Activated CD8-positive, alpha-beta memory T cell treated with anti-CD3 and anti-CD28 coated beads for 48 hours (primary cell): Measurements from ENCODE around the gene LRCH1.

ENCODE experiments used
- DNase-seq, 3 experiments: peaks; one replicate each; pipeline ENCODE4 v3.0.0-alpha.2; 2020; ENCODE audit warnings: low read depth in 2 of 3, low spot score in 2 of 3

LRCH1 gene

DNA sequence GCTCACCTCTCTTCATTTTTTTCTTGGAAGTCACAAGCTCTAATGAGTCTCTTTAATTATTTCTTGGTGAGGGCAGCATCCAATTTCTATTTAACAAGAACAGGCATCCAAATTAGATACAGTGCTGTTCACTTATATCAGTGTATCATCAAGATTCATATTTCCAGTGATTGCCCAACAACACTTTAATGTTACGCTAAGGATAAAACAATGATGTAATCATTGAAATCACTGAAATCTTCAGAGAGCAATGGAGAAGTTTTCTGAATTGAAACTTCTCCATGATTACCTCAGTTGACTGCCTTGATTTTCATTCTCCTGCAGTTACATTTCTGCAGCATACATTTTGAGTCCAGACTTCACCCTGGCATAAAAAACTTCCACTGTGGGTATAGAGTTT, 17.1 kb upstream of the LRCH1 start:
- no peak for DNase-seq

DNA sequence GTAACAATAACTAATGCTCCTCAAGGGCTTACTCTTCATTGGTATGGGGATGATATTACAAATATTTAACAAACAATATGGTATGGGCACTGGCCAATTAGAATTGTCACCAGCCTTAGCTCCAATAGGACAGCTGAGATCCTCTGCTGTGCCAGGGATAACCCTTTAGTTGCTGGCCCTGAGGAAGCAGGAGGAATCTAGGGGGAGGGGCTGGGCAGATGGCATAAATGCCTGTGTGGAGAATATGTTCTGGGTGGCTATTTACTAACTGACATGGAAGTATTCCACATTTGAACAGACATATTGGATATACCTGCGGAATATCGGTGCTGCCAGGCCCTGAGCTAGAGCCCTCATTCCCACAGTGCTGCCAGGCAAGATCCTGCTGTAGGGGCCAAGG, 16.6 kb upstream of the LRCH1 start:
- DNase-seq, result no peak

DNA sequence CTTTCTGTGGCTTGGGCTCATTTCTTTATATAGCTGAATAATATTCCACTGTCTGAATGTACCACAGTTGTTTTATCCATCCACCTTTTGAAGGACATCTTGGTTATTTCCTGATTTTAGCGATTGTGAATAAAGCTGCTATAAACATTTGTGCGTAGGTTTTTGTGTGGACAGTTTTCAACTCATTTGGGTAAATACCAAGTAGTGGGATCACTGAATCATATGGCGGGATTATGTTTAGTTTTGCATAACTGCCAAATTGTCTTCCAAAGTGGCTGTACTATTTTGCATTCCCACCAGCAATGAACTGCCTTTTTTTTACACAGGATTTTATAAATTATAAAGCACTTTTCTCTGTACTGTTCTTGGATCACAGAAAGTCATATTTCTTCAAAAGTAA, 13.7 kb upstream of the LRCH1 start:
- no peak for DNase-seq

DNA sequence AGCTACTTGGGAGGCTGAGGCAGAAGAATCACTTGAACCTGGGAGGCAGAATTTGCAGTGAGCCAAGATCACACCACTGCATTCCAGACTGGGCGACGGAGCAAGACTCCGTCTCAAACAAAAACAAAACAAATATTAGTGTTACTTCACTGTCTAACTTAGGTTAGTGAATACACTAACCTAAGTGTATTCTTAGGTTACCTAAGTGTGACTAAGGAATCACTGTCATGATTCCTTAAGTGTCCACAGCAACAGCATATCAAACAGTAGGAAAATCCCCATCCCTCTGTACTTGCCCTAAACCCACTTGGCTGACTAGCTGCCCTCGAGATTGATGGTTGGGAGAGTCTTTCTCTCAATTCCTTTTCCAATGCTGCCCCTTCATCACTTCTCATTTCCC, 11.8 kb upstream of the LRCH1 start:
- no peak for DNase-seq

DNA sequence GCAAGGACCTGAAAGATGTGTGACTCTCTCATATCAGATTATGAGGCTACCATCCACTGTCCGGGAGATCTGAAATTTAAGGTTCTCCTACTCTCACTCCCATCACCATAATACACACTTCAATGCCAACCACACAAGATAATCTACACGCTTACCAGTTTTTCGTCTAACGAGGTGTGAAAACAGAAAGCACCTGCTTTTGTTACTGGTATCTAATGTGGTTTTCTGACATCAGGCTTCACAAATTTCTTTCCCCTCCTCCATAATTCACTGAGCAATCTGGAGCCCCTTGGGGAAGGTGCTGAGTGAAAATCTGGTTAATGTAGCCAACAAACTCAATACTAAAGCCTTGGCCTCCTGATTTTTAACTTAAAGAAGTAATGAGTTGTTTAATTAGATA, 10.1 kb upstream of the LRCH1 start:
- DNase-seq, result no peak

DNA sequence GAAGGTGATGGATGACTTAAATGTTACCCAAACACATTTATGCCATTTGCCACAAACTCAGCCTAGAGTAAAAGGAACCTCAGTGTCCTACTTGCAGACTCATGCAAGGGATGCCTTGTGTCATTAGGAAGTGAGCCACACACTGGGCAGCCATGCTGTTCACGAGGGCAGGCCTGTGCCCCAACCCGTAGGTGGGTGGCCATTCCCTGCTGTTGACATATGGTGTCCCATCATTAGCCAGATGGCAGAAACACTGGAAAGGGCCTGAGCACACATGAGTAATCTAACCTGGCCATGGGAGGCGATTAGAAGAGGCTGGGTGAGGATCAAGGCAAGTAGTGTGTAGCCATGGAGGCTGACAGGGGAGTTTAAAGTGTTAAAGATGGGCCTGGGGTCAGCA, 9.7 kb upstream of the LRCH1 start:
- DNase-seq, result no peak

DNA sequence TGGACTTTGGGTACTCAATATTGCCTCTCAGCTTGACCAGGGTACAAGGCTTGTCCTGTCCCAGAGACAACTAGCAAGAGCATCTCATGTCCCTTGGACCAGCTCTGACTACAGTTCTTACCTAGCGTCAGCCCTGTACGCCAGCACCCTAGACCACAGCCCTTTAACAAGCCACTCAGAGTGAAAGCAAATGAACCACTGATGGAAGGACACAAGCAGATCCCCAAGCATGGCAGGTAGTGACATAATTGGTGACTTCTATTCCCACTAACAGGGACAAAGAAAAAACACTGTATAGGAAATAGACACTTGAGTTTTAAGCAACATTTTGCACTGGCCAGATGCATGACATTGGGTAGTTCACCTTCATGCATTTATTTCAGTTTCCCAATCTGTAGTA, 8.8 kb upstream of the LRCH1 start:
- no peak for DNase-seq

DNA sequence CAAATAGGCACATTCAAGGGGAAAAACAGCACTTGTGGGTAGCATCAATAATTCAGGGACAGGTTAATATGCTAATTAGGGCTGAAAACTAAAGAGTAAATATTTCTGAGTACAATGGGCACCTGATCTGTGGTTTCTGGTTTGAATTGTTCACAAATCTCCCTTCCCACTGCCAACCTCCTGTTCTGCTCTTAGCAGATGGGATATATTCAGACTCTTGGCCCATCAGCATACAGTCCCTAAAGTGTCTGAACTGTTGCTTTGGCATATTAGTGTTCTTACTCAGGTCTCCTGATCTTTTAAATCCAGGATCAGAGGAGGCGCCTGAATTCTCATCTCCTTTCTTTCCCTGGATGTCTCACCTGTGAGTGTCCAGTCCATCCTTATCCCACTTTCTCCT, 8.2 kb upstream of the LRCH1 start:
- DNase-seq, result no peak

DNA sequence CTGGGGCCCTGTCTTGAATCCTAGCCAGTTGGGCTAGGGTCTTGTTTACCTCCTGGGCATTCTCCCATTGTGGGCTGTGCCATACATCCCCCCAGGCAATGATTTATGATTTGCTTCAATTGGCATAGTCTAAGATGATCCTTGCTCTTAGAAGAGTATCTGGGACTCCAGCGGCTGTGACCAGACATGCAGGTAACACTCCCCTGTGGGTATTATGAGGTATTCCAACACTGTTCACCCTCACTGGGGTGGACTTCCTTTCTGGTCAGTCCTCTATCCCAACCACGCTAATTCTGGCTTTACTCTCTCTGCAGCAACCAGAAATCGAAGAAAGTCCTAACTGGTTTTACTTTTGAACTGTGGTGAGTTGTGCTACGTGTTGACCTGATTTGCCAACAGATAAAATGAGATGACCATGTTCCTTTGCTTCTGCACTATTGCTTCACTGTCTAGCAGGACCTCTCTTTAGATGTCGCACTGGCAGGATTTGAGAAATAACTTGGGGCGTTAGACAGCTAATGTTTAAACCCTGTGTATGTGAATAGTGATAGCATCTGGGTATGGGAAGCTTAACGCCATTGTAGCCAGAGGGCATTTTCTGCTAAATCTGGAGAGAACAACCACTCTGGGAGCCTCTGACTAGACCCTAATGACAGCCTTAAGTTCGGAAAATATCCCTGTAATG, 6.7 kb upstream of the LRCH1 start:
- no peak for DNase-seq

DNA sequence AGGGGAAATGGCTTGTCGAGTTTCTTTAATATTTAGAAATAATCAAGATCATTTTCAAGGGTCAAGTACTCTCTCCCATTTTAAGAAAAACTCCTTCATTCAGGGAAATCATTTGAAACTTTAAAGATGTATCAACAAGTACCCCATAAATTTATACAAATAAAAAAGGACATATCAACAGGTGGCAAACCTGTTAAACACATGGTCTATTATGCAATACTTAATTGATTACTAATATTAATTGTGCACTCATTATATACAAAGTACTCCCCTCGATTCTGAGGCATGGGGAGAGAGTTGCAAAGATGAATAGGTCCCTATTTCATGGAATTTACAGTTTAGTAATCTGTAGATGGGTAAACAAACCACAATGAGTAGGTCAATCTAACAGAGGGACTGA, 2.1 kb upstream of the LRCH1 start:
- DNase-seq, result no peak

DNA sequence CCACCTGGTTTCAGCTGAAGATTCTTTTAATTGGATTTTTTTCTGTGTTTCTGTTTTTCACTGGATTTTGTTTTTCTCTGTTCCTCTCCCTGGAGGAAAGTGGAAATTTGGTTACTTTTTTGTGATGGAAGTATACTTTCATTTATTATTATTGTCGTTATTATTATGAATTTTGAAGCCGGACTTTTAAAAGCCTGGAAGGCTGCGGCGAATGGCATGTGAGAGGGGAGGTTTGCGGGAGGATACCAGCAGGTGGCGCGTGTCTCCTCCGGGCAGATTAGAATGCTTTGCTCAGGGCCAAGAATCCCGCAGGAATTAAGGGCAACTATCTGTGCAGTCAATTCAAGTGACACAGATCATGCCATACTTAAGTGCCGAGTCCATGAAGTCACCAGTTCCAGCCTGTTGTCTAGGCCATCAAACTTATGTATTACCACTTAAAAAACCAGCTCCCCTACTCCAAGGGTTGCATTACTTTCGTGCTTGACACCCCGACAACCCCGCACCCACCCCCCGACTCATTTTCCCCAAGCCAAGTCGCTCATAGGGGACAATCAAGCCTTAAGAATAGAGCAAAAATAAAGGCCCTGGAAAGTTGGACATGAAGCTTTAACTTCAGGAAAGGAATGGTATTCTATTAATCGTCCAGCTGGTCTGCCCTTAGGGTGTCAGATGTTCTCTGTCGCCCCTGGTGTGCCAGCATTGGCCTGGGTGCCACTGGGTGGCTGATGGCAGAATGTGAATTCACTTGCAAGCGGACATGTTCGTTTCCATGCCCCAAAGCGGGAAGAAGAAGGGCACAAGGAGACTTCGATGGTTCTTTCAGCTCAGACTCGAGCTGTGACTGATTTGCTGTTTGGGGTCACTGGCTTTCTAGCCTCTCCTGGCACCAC, 1.3 kb upstream of the LRCH1 start:
- peak; percentile 7 to 34 (median 32) for DNase-seq

DNA sequence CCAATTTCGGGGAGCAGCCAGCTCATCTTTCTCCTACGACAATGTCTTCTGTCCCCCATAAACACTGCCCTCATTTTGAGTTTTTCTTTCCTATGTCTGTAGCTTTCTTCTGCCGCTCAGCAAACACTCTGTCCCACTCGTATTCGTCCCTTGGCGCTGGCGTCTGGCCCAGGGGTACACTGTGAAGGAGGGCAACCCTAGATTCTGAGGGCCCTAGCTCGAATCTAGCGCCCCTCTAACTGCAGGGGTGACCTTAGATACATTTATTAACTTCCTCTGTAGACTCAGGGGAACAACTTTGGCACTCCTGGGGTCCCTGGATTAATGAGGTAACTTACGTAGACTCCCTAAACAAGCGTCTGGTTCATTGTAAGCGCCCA, 677 bp upstream of the LRCH1 start:
- DNase-seq, result no peak

DNA sequence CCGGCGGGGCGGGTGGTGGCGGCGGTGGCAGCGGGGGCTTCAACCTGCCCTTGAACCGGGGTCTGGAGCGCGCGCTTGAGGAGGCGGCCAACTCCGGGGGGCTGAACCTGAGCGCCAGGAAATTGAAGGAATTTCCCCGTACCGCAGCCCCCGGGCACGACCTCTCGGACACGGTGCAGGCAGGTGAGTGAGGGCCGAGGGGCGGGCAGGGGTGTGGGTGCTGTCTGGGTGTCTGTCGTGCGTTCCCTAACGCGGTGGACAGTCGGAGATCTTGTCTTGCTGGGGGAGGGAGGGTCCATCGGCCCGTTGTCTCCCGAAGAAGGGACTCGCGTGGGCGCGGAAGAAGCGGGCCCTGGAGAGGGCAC, 533 bp downstream of the LRCH1 start:
- DNase-seq, result no peak

DNA sequence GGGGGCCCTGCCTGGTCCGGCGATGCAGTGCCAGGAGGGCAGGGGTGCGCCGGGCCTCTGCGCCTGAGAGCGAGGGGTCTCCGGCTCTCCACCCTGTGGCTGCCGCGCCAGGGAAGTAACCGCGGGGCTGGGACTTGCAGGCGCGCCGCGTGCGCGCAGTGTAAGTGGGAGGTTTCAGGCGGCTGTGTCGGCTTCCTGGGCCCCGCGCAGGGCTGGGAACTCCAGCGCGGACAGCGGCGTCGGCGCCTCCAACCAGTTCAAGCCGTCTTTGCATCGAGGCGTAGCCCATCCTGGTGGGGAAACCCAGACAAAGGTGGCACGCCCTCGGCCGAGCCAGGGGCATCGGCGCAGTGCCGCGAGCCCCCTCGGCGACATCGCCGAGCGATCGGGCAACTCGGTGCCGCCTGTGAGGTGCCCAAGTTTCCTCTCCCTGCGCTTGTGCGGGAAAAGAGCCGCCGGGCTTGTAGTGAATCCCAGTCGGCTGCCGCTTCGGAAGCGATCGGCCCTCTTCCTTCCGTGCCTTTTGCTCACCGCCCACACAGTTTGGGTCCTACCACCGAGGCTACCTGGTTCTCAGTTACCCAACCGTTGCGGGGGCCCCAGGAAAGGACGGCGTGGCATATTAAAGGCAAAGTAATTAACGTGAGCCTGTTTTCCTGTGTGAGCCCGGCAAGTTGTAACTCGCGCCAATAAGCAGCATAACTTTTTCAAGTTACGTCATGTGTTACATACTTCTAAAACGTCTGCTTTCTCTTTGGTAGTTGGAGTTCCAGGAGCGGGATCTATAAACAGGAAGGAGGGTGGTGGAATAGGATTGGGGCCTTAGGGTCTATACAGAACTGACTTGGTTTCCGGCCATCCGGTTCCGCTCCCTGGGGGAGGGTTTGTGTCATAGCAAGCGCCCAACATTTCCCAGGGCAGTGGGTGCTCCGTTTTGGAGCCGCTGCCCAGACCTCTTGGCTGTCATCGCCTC, 1.2 kb downstream of the LRCH1 start:
- peak; percentile 38 to 60 (median 38) for DNase-seq

DNA sequence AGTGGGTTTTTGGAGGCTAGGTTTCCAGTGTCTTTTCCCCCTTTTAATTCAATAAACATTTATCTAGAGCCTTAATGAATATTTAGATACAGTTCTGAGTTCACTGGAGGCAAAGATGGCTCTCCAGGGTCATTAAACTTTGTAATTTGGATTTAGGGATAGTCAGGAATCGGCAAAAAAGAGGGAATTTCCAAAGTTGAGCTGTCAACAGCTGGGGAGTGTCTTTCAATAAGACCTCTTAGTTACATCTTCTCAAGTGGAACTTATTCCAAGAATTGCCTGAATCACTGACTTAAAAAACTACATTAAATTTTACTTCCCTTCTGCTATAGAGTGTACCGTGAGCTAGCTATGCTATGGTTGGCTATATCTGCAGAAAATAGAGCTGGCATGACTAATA, 2.0 kb downstream of the LRCH1 start:
- DNase-seq, result no peak

DNA sequence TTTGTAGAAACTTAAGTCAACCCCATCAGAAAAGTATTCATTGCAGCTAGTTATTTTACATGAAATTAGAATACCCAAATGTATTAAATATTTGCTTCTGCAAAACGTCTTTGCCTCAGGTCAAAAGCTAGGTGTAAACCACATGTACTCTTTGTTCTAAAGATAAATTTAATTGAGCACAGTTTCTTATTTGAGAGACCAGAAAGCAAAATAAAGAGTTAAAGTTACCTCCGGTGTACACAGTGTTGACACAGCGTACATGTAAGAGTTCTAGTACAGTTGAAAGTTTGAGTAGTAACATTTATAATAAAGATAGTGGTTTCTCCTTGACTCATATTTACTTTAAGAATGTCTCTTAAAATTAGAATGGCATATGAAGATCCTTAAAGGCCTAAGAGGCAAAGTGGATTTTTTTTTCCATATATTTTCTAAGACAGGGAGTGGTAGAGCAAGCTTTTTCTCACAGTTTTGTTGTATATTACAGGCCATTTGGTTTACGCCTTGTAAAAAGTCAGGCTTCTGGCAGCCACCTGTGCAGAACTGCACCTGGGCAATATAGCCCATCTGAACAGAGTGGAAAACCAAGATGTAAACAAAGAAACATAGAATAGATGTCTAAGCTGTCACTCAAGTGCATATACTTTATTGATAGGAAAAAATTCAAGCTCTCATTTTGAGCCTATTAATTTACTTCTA, 2.9 kb downstream of the LRCH1 start:
- no peak for DNase-seq

DNA sequence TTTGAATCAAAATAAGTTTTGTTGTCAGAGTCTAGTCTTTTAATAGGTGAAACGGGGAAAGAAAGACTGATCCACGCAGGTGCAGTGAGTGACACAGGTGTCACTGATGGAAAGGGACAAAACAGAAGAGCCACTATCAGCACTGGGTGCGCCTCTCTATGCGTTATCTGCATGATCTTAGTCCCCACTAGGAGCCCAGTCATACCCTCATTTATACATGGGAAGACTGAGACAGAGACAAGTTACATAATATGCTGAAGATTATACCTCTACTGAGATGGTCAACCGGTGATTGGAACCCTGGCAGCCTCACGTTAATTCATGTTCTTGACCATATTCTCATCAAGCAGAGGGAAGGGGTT, 3.4 kb downstream of the LRCH1 start:
- DNase-seq, result no peak

DNA sequence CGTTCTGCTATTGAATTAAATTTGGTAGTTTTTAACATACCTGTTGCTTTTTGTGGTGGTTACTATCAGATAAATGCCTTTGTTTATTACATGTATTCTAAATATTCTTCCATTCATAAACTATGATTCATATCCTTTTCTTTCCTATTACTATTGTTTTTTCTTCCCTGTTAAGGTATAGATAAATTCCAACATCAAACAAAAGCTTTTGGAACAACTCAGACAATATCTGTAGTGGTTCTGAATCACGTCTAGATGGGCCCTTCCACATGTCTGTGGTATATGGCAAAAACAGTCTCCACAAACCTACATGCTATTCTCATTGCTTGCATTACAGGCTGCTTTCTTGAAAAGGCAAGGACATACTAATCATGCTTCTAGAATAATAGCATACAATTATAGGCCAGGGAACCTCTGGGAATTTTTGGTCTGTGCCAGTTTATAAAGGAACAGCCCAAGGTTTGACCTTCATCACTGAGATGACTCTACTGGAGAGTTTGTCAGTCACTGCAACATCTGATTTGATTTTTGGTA, 6.4 kb downstream of the LRCH1 start:
- no peak for DNase-seq

DNA sequence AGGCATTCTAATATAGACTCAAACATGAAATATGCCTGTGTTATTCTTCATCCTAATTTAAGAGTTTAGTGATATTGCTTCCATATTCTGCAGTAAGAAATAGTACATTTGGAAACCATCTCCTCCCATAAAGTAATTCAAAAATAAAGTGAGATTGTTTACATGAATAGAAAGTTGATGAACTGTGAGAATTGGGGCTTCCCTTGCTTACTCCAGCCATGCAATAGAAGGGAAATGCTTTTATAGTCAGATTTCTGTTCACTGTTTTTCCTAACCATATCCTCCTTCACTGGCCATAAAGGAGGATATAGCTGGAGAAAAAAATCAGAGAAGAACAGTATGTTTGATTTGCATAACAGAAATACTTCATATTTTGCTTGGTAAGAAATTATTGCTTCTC, 7.8 kb downstream of the LRCH1 start:
- DNase-seq, result no peak

DNA sequence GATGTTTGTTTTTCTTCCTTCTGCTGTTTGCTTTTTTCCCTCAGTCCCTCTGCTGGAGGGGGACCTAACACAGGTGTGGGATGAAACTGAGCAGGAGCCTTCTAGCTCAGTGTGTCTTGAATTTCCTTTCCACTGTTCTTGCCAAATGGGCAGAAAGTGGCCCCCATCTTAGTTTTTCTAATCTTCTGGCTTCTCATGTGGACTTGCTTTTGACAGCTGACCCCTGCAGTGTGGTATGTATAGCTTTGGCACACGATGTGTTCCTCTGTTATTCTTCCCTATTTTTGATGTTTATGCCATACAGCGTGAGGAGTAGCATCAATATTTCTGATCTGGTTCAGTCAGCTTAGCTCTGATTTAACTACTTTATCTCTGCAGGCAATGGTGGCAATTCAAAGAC, 8.3 kb downstream of the LRCH1 start:
- no peak for DNase-seq

DNA sequence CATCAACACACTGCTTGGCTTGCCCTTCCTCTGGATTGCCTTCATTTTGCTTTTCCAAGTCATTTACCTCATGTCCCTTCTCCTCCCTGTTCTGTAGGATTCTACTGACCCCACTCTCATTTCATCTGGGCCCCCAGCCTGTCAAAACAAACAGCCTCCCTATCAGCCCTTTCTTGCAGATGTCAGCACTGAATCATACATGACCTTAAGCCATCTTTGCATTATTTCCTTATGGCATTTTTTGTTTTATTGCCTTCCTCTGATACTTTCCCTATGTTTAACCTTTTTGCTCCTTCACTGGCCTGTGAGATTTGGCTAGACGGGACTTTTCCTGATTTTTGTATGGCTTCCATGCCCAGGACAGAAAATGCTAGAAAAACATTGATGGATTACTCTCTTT, 8.7 kb downstream of the LRCH1 start:
- DNase-seq, result no peak
